OCI-LY1 (cell line): ENCODE data around the gene PLPP6.
"Not testable (repeated sequence)": the region's sequence is repeated elsewhere in the genome, so short reads cannot be mapped to it uniquely, and the experiment has no call there.

Experiments
- EZH2 ChIP-seq: fragments of 200-600 bp; sonication (generic), shearing (Covaris generic); IDR thresholded peaks from 2 replicates; pipeline ENCODE4 v1.8.0; 2017; ENCODE audit warnings: borderline replicate concordance, mixed run types, mild to moderate bottlenecking, antibody characterized with exemption, low read length, moderate library complexity, mixed read lengths
- TF ChIP-seq, protein P1 (sequence below): fragments of 200-600 bp; sonication (generic), shearing (Covaris generic); IDR thresholded peaks from 2 replicates; pipeline ENCODE4 v1.5.1; 2017; ENCODE audit warnings: mild to moderate bottlenecking, antibody characterized with exemption, low read length, moderate library complexity, mixed read lengths

DNA sequence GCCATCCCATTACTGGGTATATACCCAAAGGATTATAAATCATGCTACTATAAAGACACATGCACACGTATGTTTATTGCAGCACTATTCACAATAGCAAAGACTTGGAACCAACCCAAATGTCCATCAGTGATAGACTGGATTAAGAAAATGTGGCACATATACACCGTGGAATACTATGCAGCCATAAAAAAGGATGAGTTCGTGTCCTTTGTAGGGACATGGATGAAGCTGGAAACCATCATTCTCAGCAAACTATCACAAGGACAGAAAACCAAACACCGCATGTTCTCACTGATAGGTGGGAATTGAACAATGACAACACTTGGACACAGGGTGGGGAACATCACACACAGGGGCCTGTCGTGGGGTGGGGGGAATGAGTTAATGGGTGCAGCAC, 1.4 kb upstream of the PLPP6 start:
- TF ChIP-seq, protein P1, sequence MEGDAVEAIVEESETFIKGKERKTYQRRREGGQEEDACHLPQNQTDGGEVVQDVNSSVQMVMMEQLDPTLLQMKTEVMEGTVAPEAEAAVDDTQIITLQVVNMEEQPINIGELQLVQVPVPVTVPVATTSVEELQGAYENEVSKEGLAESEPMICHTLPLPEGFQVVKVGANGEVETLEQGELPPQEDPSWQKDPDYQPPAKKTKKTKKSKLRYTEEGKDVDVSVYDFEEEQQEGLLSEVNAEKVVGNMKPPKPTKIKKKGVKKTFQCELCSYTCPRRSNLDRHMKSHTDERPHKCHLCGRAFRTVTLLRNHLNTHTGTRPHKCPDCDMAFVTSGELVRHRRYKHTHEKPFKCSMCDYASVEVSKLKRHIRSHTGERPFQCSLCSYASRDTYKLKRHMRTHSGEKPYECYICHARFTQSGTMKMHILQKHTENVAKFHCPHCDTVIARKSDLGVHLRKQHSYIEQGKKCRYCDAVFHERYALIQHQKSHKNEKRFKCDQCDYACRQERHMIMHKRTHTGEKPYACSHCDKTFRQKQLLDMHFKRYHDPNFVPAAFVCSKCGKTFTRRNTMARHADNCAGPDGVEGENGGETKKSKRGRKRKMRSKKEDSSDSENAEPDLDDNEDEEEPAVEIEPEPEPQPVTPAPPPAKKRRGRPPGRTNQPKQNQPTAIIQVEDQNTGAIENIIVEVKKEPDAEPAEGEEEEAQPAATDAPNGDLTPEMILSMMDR: not testable (repeated sequence)
- not testable (repeated sequence) for TF ChIP-seq EZH2
